Thymus (tissue), 11 donors: Measurements from ENCODE around the gene GLT1D1. TPM values are rescaled to one million over a fixed set of nuclear protein-coding genes. Genes with fewer than 3 reads are reported as not detected.
A peak's percentile ranks its signal among the peaks of the same experiment; 100 is the strongest.

Experiments used
- DNase-seq, 9 donors: peaks; one replicate each; pipeline ENCODE4 v3.0.0-alpha.2; 2013; ENCODE audit warnings: low spot score in 9 of 9, low read depth in 6 of 9, missing footprints in 1 of 9
- H3K27ac ChIP-seq, 2 donors: one replicate each; pipeline ENCODE4 v1.5.1; 2013; ENCODE audit warnings: control low read depth in 1 of 2, low read depth in 1 of 2, low read length in 1 of 2, mild to moderate bottlenecking in 1 of 2, moderate library complexity in 1 of 2
- H3K27me3 ChIP-seq, 2 donors: one replicate each; pipeline ENCODE4 v1.5.1; 2013; ENCODE audit warnings: low read length in 1 of 2; ENCODE audit not compliant: control insufficient read depth in 2 of 2, insufficient read depth in 1 of 2
- H3K36me3 ChIP-seq, 2 donors: one replicate each; pipeline ENCODE4 v1.5.1; 2013; ENCODE audit warnings: low read length in 1 of 2, mild to moderate bottlenecking in 1 of 2, moderate library complexity in 1 of 2; ENCODE audit not compliant: control insufficient read depth in 2 of 2, insufficient read depth in 2 of 2
- H3K4me1 ChIP-seq, 2 donors: one replicate each; pipeline ENCODE4 v1.5.1; 2013; ENCODE audit warnings: low read length in 2 of 2; ENCODE audit not compliant: control insufficient read depth in 2 of 2, insufficient read depth in 2 of 2
- H3K4me3 ChIP-seq, 2 donors: one replicate each; pipeline ENCODE4 v1.5.1; 2013; ENCODE audit warnings: low read length in 2 of 2, control low read depth in 1 of 2, mild to moderate bottlenecking in 1 of 2
- H3K9me3 ChIP-seq, 2 donors: one replicate each; pipeline ENCODE4 v1.5.1; 2013; ENCODE audit warnings: low read length in 1 of 2, mild to moderate bottlenecking in 1 of 2; ENCODE audit not compliant: control insufficient read depth in 2 of 2, insufficient read depth in 1 of 2
- WGBS: extraction: QIAGEN DNeasy Blood & Tissue Kit; methylation state at CpG from one replicate; pipeline ENCODE4 v1.1.7; 2013; 5-methylcytosine and 5-hydroxymethylcytosine counted together
- polyA plus RNA-seq: library from polyadenylated mRNA; stranded (reverse); fragments of 200-250 nt; gene quantifications from one replicate; pipeline ENCODE4 v1.2.3, GENCODE V29; 2013
- total RNA-seq: library from RNA; stranded (reverse); fragments of 120-200 nt; gene quantifications from one replicate; pipeline ENCODE4 v1.2.4, GENCODE V29; 2013
- donor health status: healthy.

Gene GLT1D1
- total and polyA plus RNA-seq, 2 donors, result 0.33 to 1.1 TPM

DNA sequence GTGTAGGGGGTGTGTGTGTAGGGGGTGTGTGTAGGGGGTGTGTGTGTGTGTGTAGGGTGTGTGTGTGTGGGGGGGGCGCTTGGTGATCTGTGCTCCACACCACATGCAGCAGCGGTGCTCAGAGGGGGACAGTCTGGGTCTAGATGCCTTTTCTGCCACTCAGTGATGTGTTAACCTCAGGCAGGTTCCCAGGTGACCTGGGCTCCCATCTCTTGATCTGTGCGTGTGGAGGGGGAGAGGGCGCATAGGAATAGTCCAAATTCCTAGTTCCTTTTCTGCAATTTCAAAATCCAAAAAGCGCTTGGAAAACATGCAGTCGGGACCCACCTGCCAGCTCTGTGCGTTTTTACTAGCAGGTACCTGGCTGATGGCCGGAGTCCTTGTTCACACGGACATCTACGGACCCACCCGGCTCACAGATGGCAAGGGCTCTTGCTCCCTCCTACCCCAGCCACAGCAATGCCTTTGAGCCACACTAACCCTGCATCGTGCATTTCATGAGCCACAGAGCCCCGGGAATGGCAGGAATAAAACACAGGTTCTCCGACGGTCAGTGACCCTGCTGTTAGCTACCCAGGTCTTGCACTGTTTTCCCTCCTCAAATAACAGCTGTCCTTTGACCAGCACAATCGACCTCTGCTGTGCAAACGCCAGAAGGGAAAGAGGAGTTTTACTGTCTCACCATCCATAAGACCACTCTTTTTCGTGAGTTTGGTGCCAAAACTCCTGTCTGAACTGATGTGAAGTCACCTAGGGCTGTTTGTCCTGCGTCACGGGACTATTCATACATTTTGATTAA is 120.8 kb downstream of the GLT1D1 start:
- no peak overlapping the region for H3K27ac ChIP-seq
- H3K36me3 ChIP-seq, result no peaks in the 10 kb centered on the region
- peaks cover 0 to 16% of the 10 kb centered on the region in 2 donors for H3K4me1 ChIP-seq
- H3K9me3 ChIP-seq, result no peaks in the 10 kb centered on the region
- DNase-seq, result no peak
- WGBS, result 85% methylated on average over 20 of the region's 20 CpGs
- H3K27me3 ChIP-seq, result peaks cover 13 to 28% of the 10 kb centered on the region in 2 donors
- no peak overlapping the region for H3K4me3 ChIP-seq

DNA sequence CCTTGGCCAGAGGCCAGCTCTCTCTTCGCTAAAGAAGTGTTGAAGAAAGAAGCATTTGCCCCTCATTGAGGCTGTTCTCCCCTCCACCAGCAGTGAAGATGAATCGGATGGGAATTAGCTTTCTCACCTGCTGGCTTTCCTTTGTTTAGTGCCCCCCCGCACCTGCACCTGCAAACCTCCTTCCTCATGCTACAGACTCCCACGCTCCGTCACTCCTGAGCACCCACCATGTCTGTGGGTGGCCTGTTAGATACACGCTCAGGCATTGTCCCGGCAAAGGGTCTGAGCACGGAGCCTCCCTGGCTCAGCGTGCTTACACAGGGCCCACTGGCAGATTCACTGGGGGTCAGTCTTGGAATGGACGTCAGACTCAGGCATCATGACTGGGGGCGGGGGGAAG is 121.6 kb downstream of the GLT1D1 start:
- peaks cover 13 to 20% of the 10 kb centered on the region in 2 donors for H3K27me3 ChIP-seq
- 82% methylated on average over 11 of the region's 11 CpGs for WGBS

DNA sequence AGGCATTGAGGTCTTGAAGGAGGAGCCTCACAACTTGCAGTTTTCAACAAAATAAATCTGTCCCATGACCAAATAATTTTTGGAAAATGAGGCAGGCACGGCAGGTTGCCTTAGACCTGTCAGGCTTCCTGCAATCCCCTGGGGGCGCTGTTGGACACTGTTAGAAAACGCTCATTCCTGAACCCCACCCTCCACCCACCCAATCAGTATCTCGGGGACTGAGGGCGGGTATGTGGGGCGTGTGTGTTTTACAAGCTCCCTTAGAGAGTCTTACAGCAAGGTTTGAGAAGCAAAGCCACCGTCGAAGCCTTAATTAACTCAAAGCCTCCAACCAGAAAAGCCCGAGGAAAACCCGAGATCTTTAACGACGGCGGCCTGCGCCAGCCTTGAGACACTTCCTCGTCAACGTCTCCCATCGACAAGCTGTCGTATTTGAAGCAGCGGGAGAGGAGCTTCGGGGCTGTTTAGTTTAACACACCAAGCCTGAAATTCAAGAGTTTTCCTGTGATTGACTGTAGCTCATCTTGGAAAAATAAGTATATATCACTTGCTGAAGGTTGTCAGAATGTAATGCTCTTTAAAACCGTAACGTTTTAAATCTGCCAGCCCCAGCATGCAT is 123.0 kb downstream of the GLT1D1 start:
- H3K36me3 ChIP-seq, result no peaks in the 10 kb centered on the region
- H3K27me3 ChIP-seq, result peaks cover 8 to 13% of the 10 kb centered on the region in 2 donors
- no peaks in the 10 kb centered on the region for H3K9me3 ChIP-seq
- no peak overlapping the region for H3K27ac ChIP-seq
- H3K4me1 ChIP-seq, result peaks cover 0 to 2% of the 10 kb centered on the region in 2 donors
- WGBS, result 17% methylated on average over 22 of the region's 22 CpGs
- peak in 1 of 9 donors; percentile 34 for DNase-seq
- peak overlapping the region in 1 of 2 donors; percentile 7 for H3K4me3 ChIP-seq

More for the DNA sequence above, 121.6 kb downstream of the GLT1D1 start:
- H3K36me3 ChIP-seq, result no peaks in the 10 kb centered on the region
- H3K4me1 ChIP-seq, result peaks cover 0 to 12% of the 10 kb centered on the region in 2 donors
- no peaks in the 10 kb centered on the region for H3K9me3 ChIP-seq
- H3K4me3 ChIP-seq, result no peak overlapping the region
- no peak overlapping the region for H3K27ac ChIP-seq
- DNase-seq, result no peak

DNA sequence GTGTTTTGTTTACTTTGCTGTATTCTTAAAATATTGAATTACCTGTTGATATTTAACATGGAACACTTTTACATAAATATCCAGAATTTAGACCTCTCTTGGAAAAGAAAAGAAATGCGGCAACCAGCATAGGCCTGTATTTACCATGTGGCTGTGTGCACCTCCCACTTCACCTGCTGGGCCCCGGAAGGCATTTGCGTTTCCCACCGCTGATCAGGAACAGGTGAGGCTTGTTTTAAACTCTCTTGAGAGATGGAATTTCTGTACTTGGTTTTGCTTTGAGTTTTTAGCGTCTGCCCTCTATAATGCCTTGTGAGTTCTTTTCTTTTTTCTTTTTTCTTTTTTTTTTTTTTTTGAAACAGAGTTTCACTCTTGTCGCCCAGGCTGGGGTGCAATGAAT is 124.2 kb downstream of the GLT1D1 start:
- Histone ChIP-seq H3K36me3 (no peaks in the 10 kb centered on the region), H3K4me3 (no peak overlapping the region), H3K27ac (no peak overlapping the region), H3K4me1 (peaks cover 0 to 2% of the 10 kb centered on the region in 2 donors), H3K27me3 (peaks cover 3 to 8% of the 10 kb centered on the region in 2 donors), H3K9me3 (no peaks in the 10 kb centered on the region)
- 95% methylated on average over 6 of the region's 6 CpGs for WGBS
- DNase-seq, result no peak

DNA sequence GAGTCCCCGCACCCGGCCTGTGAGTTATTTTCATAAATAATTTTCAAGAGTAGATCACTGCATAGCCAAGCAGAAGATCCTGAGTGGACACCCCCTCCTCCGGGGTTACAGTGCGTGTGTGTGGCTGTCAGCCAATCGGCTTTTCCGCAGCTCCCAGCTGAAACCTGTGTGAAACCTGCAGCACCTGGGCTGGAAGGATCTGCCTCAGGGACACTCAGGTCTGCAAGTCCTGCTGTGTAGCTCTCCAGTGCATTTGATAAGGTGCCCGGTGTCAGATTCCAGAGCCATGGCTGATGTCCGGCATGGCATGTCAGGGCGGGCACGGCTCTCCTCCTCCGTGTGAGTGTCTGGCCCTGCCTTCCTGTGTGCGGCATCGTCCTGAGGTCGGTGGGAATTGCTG is 124.8 kb downstream of the GLT1D1 start:
- H3K27me3 ChIP-seq, result peaks cover 3% of the 10 kb centered on the region in 2 donors

DNA sequence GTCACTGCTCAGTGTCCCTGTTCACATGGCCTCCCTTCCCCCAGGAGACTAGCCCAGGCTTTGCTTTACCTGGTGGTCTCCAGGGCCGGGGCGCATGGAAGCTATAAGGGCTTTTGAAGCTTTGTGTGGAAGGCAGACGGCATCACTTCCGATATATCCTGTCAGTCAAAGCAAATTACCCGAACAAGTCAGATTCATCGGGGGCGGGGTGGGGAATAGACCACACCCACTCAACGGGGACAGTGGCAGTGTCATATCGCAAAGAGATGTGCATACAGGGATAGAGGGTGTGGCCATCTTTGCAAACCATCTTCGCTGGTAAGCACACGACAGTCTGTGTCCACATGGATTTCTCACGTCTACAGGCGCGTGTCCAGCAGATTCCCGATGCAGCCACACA is 127.3 kb downstream of the GLT1D1 start:
- no peaks in the 10 kb centered on the region for H3K36me3 ChIP-seq
- H3K27ac ChIP-seq, result no peak overlapping the region
- WGBS, result 89% methylated on average over 15 of the region's 15 CpGs
- DNase-seq, result no peak
- H3K4me1 ChIP-seq, result peaks cover 0 to 2% of the 10 kb centered on the region in 2 donors
- H3K4me3 ChIP-seq, result no peak overlapping the region
- no peaks in the 10 kb centered on the region for H3K9me3 ChIP-seq
- H3K27me3 ChIP-seq, result no peaks in the 10 kb centered on the region

More for the DNA sequence above, 124.8 kb downstream of the GLT1D1 start:
- no peaks in the 10 kb centered on the region for H3K9me3 ChIP-seq
- no peaks in the 10 kb centered on the region for H3K36me3 ChIP-seq
- no peak for DNase-seq
- H3K27ac ChIP-seq, result no peak overlapping the region
- H3K4me1 ChIP-seq, result peaks cover 0 to 2% of the 10 kb centered on the region in 2 donors
- no peak overlapping the region for H3K4me3 ChIP-seq
- WGBS, result 87% methylated on average over 14 of the region's 14 CpGs

DNA sequence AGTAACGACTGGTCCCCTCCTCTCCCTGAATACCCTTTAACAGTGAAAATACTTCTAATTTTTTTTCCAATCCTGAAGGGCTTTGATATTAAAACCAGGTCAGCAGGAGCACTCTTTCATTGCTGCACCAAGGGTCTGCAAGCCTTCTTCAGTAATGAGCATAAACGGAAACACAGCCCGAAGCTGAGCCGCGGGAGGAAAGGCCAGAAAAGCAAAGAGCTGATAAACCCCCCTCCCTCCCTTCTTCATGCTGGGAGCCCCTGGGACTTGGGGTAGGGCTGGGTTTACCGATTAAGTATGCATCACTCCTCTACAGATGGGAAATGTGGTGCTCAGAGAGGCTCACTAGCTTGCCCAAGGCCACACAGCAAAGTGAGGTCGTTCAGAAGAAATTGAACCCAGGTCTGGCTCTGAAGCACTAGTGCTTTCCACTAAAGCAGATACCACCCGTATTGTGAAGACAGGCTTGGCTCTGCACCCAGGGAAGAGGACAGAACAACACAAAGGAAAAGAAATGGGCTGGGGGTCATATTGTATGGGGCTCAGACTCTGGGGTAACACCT is 128.8 kb downstream of the GLT1D1 start:
- Histone ChIP-seq H3K9me3 (no peaks in the 10 kb centered on the region), H3K36me3 (no peaks in the 10 kb centered on the region), H3K27me3 (no peaks in the 10 kb centered on the region), H3K4me3 (no peak overlapping the region), H3K27ac (no peak overlapping the region), H3K4me1 (no peaks in the 10 kb centered on the region)
- no peak for DNase-seq
- 33% methylated on average over 8 of the region's 8 CpGs for WGBS

DNA sequence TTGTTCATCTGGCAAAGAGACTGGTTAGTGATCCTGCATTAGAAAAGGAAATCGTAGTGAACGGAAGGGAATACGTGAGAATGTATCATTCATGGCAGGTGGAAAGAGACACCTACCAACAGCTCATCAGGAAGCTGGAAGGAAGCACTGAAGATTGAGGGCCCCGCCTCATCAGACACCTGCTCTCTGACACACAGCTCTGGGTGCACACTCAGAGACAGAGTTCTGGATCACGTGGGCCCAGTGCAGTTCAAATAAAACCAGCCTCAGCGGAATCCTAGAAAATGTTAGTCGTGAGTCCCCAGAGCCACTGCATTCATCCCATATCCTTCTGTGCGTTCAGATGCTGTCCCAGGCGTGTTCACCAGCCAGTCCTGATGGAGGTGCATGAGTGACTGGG is 129.7 kb downstream of the GLT1D1 start:
- Histone ChIP-seq H3K4me3 (no peak overlapping the region), H3K36me3 (no peaks in the 10 kb centered on the region), H3K27me3 (no peaks in the 10 kb centered on the region), H3K9me3 (no peaks in the 10 kb centered on the region), H3K4me1 (no peaks in the 10 kb centered on the region), H3K27ac (no peak overlapping the region)
- WGBS, result 62% methylated on average over 9 of the region's 9 CpGs
- DNase-seq, result no peak

DNA sequence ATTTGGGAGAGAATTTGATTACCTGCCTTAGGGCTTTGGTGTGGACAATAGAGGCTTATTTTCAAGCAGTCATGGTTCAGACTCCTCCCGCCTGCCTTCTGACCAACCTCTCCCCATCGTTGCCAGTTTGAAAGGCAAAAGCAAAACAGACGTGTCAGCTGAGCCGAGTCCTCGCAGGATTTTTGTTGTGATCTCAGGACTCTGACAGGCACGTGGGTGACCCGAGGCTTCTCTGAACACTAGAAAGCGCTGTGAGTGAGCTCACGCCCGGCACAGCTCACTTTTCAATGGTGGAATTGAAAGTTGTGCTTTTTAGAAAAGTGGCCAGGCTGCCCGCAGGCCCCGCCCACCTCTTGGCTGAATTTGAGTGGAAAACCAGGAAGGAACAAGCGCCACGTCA is 130.1 kb downstream of the GLT1D1 start:
- H3K36me3 ChIP-seq, result no peaks in the 10 kb centered on the region
- H3K27me3 ChIP-seq, result no peaks in the 10 kb centered on the region
- 87% methylated on average over 14 of the region's 14 CpGs for WGBS

More for the DNA sequence above, 130.1 kb downstream of the GLT1D1 start:
- Histone ChIP-seq H3K4me1 (no peaks in the 10 kb centered on the region), H3K4me3 (no peak overlapping the region), H3K9me3 (no peaks in the 10 kb centered on the region), H3K27ac (no peak overlapping the region)
- no peak for DNase-seq
